Astrocyte of the cerebellum (primary cell): ENCODE measurements around the gene KRT81.

ENCODE experiments used
- DNase-seq: peaks from one replicate; pipeline ENCODE4 v3.0.0-alpha.2; 2011; ENCODE audit warnings: low read depth
- H3K4me3 ChIP-seq: 2 replicates; pipeline ENCODE4 v1.5.1; 2011; ENCODE audit warnings: mild to moderate bottlenecking, low read depth, low read length, moderate library complexity
- in situ Hi-C: cut with HindIII; loops from 2 replicates; pipeline ENCODE4 v1.10.0; 2017; ENCODE audit warnings: low sequenced_read_pairs
- TF ChIP-seq, protein P1 (sequence below): IDR thresholded peaks from 2 replicates; pipeline ENCODE4 v1.5.1; 2012; ENCODE audit warnings: low read length, low read depth, moderate library complexity, mild to moderate bottlenecking; ENCODE audit errors: missing control alignments

KRT81 gene

DNA sequence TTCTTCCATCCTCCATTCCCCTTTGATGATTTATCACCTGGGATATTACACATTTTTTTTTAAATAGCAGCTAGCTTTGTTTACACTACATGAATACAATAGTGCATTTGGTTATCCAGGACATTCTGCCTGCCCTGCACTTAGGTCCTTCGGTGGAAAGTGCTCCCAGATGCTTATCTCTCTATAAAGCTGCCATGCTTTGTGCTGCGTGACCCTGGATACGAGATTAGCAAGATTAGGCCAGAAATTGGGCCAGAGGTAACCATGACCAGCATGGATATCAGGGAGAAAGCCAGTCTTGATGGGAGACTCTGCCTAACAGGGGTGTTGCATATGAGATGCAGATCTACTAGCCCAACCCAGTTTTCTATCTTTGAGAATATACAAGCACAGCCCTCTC lies 42.0 kb upstream of the KRT81 start:
- H3K4me3 ChIP-seq, result no peak overlapping the region
- DNase-seq, result no peak
- in situ Hi-C loops, result no loop called here
- TF ChIP-seq, protein P1, sequence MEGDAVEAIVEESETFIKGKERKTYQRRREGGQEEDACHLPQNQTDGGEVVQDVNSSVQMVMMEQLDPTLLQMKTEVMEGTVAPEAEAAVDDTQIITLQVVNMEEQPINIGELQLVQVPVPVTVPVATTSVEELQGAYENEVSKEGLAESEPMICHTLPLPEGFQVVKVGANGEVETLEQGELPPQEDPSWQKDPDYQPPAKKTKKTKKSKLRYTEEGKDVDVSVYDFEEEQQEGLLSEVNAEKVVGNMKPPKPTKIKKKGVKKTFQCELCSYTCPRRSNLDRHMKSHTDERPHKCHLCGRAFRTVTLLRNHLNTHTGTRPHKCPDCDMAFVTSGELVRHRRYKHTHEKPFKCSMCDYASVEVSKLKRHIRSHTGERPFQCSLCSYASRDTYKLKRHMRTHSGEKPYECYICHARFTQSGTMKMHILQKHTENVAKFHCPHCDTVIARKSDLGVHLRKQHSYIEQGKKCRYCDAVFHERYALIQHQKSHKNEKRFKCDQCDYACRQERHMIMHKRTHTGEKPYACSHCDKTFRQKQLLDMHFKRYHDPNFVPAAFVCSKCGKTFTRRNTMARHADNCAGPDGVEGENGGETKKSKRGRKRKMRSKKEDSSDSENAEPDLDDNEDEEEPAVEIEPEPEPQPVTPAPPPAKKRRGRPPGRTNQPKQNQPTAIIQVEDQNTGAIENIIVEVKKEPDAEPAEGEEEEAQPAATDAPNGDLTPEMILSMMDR, result no peak

DNA sequence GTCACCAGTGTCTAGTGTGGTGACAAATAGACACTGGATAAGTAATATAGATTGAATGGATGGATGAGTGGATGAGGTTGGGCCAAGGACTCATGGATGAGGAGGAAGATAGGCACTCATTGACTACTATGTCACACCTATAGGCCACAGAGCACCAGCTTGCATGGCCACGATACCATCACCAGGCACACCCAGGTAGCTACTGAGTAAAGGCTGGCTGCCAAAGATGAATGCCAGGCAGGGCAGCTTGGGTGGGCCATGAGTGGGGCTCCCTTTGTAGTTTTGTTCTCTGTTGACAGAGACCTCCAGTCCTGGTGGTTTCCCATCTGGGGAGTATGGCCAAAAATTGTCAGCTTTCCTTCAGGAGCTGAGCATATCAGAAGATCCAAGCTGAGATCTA lies 41.0 kb upstream of the KRT81 start:
- TF ChIP-seq, protein P1, result no peak
- in situ Hi-C loops, result no loop called here
- no peak overlapping the region for H3K4me3 ChIP-seq
- DNase-seq, result no peak

DNA sequence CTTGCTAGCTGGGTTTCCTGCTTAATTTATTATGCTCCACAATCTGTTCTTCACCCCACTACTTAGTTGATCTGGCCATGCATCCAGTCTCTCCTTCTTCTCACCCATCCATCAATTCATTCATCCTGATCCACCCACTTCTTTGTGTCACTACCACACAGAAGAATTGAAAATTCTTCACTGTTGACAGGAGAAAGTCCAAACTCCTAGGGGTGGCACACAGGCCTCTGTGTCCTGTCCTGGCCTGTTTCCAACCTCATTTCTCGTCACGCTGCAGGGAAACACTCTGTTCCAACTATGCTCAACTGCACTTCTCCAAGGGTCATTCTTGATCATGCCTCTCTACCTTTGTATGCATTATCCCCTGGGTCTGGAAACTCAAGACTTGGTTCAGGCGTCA lies 40.5 kb upstream of the KRT81 start:
- TF ChIP-seq, protein P1, result no peak
- no peak for DNase-seq
- H3K4me3 ChIP-seq, result no peak overlapping the region
- in situ Hi-C loops, result no loop called here

DNA sequence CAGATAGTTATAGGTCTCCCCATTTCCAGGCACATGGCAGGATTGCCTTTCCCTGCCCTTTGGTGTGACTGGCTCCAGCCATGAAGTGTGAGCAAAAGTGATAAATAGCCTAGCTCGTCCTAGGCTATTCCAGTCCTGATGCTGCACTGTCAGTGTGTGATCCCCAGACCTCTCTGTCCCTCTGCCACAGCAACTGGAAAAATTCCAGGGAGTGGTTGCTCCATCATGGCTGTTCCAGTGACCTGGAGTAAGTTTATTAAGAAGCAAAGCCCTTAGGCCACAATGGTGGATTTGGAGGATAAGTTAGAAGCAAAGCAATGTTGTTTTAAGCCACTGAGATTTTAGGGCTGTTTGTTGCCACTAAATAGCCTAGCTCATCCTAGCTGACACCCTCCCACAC lies 39.7 kb upstream of the KRT81 start:
- no peak for DNase-seq
- TF ChIP-seq, protein P1, result no peak
- H3K4me3 ChIP-seq, result no peak overlapping the region
- in situ Hi-C loops, result no loop called here

DNA sequence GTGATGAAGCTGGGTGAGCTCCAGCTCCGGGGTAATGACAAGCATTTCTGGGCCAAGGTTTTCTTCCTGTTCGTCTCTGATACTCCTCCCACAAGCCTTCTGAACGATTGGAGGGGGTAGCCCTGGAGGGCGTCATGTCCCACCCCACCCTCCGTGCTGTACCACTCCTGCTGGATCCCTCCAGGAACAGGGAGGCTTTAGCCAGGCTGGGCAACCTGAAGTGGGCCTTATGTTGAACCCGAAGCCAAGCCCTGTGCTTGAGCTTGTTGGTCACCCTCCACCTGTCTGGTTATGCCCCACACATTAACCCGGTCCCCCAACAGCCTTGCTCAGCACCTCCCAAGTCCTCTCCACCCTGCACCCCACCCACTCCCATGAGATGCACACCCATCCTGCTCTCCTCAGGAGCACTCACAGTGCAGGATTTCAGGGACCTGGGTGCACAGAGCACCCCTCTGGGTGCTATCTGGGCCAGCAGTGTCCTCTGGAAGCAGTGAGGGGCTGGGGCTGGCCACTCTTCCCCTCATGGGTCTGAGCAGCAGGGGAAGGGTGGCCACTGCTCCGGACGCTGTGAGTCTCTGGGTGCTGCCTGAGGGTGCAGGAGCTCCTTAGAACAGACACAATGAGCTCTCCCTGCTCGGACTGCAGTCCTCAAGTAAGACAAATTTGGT lies 36.6 kb upstream of the KRT81 start:
- TF ChIP-seq, protein P1, result no peak
- in situ Hi-C loops, result no loop called here
- DNase-seq, result no peak
- H3K4me3 ChIP-seq, result no peak overlapping the region

DNA sequence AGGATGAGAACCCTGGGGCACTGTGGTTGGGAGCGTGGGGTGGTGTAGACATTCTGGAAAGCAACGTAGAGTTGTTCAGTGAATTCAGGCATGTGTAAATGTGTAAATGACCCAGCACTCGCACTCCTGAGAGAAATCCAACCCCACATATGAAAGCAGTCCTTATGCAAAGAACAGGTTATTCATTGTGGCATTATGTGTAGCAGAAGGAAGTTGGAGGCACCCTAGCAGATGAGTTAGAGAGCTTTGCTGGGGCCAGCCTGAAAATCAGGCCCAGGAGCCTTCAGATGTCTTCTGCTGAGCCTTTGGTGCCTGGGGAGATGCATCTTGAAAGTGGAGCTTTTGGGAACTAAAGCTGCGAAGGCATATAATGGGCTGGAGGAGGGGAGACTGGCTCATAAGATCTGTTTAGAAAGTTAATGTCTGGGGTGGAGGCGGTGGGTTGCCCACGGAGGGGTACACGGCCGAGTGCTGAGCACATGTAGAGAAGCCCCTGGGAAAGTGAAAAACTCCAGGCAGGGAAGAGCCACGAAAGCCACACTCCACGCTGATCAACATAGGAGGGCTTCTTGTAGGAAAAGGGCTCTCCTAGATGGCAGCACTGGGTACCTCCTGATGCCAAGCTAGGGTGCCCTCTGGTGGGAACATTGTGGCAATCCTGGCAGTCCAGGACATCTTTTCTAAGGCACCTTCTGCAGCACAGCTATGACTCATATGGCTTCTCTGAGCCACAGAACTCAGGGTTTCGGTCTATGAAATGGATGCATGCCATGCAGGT lies 35.9 kb upstream of the KRT81 start:
- H3K4me3 ChIP-seq, result no peak overlapping the region
- TF ChIP-seq, protein P1, result peak; percentile 82
- DNase-seq, result peak; percentile 61
- in situ Hi-C loops, result no loop called here
